Fibroblast of villous mesenchyme (primary cell): Measurements from ENCODE around the gene RXFP2. TPM values are rescaled to one million over a fixed set of nuclear protein-coding genes. Genes with fewer than 3 reads are reported as not detected.

Source experiments
- DNase-seq: peaks from one replicate; pipeline ENCODE4 v3.0.0-alpha.2; 2010; ENCODE audit warnings: low read depth
- H3K4me3 ChIP-seq: 2 replicates; pipeline ENCODE4 v1.5.1; 2011; ENCODE audit warnings: low read depth, mild to moderate bottlenecking, low read length
- total RNA-seq: library from RNA; depleted of rRNA; stranded (reverse); fragments of >200 nt; gene quantifications from 2 replicates; pipeline ENCODE4 v1.2.3, GENCODE V29; 2012
- TF ChIP-seq, protein P1 (sequence below): IDR thresholded peaks from 2 replicates; pipeline ENCODE4 v1.5.1; 2012; ENCODE audit warnings: low read depth, mild to moderate bottlenecking, low read length; ENCODE audit not compliant: insufficient read depth

Gene RXFP2
- total RNA-seq, 1 donor, result not detected

DNA sequence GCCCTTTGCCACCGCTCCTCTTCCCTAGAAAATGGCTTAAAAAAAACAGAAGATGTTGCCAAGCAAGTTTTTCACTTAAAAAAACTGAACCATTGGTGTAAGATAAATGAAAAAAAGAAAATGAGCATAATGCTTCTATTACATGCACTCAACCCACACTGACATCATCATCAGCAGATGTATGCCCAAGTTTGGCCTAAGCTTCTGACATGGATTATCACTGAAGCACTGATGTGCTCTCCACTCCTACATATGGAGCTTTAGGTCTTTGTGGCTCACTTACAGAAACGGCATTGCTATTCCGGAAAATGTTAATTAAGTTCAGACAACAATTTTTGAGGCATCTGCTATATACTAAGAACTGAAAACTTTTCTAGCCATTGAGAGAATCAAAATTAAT lies 8.0 kb downstream of the RXFP2 start:
- no peak for DNase-seq
- H3K4me3 ChIP-seq, result no peak overlapping the region
- TF ChIP-seq, protein P1, sequence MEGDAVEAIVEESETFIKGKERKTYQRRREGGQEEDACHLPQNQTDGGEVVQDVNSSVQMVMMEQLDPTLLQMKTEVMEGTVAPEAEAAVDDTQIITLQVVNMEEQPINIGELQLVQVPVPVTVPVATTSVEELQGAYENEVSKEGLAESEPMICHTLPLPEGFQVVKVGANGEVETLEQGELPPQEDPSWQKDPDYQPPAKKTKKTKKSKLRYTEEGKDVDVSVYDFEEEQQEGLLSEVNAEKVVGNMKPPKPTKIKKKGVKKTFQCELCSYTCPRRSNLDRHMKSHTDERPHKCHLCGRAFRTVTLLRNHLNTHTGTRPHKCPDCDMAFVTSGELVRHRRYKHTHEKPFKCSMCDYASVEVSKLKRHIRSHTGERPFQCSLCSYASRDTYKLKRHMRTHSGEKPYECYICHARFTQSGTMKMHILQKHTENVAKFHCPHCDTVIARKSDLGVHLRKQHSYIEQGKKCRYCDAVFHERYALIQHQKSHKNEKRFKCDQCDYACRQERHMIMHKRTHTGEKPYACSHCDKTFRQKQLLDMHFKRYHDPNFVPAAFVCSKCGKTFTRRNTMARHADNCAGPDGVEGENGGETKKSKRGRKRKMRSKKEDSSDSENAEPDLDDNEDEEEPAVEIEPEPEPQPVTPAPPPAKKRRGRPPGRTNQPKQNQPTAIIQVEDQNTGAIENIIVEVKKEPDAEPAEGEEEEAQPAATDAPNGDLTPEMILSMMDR, result no peak

DNA sequence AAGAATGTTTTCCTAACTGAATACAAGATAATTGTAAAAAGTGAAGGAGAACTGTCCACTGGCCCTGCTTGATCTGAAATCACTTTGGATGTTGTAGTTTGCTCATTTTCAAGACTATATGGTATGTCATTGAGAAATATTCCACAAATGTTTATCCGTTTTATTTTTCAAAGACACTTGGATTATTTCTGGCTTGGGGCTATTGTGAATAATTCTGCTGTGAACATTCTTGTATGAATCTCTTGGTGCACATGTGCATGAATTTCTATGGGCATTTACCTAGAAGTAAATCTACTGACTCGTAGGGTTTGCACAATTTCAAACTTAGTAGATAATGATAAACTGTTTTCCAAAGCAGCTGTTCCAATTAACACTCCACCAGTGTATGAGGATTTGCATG lies 8.6 kb downstream of the RXFP2 start:
- peak; percentile 22 for DNase-seq
- no peak overlapping the region for H3K4me3 ChIP-seq
- TF ChIP-seq, protein P1, result no peak

- TF ChIP-seq, protein P1, result no peak
- H3K4me3 ChIP-seq, result no peak overlapping the region
- DNase-seq, result peak; percentile 84
Observed at GRCh38 chr13:31749929-31750328, 10.6 kb downstream of the RXFP2 start.

DNA sequence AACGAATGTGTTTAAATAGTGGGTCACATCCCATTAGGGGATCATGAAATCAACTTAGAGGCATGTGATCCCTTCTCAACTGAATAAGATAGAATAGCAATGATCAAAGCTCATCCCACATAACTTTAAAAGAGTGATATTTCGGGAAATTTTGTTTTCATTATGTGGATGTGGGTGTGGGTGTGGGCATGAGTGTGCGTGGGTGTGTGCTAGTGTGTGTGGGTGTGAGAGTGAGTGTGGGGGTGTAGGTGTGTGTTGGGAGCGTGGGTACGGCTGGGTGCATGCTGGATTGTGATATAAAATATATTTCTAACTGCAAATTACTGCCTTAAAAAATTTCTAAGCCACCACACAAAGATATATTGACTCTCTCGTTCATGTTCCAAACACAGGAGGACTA lies 15.9 kb downstream of the RXFP2 start:
- TF ChIP-seq, protein P1, result no peak
- H3K4me3 ChIP-seq, result no peak overlapping the region
- no peak for DNase-seq

- peak; percentile 51 for DNase-seq
- TF ChIP-seq, protein P1, result no peak
- no peak overlapping the region for H3K4me3 ChIP-seq
Observed at GRCh38 chr13:31755803-31756212, 16.5 kb downstream of the RXFP2 start.

GRCh38 chr13:31756346-31756745 lies 17.0 kb downstream of the RXFP2 start:
- peak; percentile 74 for DNase-seq
- H3K4me3 ChIP-seq, result no peak overlapping the region
- TF ChIP-seq, protein P1, result no peak

DNA sequence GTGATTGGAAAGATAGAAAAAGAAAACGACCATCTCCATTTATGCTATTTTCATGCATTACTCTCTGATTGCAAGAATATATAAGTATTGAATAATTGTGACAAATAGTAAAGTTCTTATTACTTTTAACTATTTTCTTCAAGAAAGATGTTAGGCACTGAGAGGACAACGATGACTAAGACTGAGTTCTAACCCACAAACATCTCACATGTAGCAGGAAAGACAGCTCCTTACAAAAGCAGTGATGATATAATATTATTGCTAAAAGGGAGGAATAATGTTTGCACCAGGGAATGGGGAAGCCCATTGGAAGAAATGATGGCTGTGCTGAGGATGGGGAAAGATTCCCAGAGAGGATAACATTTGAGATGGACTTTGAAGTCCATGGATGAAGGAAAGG lies 22.6 kb downstream of the RXFP2 start:
- no peak for DNase-seq
- TF ChIP-seq, protein P1, result no peak
- no peak overlapping the region for H3K4me3 ChIP-seq
